ENCODE results near the gene KCNIP4. TPM values are rescaled to one million over a fixed set of nuclear protein-coding genes. Genes with fewer than 3 reads are reported as not detected.

The KCNIP4 gene
- total RNA-seq, 1 donor from 2014 or later = not detected

GRCh38 chr4:21692241-21692640 lies 256.3 kb downstream of the KCNIP4 start:
- no peak for DNase-seq (ENCODE audit: low read depth in 2 of 2)

- DNase-seq (ENCODE audit: low read depth in 2 of 2) = no peak
Measured at GRCh38 chr4:21688596-21689265, 259.8 kb downstream of the KCNIP4 start.

GRCh38 chr4:21685911-21686310 lies 262.7 kb downstream of the KCNIP4 start:
- no peak for DNase-seq (ENCODE audit: low read depth in 2 of 2)

GRCh38 chr4:21680326-21680898 lies 268.2 kb downstream of the KCNIP4 start:
- DNase-seq (ENCODE audit: low read depth in 2 of 2) = no peak

- no peak for DNase-seq (ENCODE audit: low read depth in 2 of 2)
Measured at GRCh38 chr4:21678711-21679110, 269.9 kb downstream of the KCNIP4 start.

GRCh38 chr4:21677173-21677572 lies 271.4 kb downstream of the KCNIP4 start:
- no peak for DNase-seq (ENCODE audit: low read depth in 2 of 2)

- no peak for DNase-seq (ENCODE audit: low read depth in 2 of 2)
Measured at GRCh38 chr4:21664355-21664754, 284.2 kb downstream of the KCNIP4 start.

- DNase-seq (ENCODE audit: low read depth in 2 of 2) = peak; percentile 4 to 79
Measured at GRCh38 chr4:21656832-21657231, 291.7 kb downstream of the KCNIP4 start.

GRCh38 chr4:21655031-21655430 lies 293.5 kb downstream of the KCNIP4 start:
- DNase-seq (ENCODE audit: low read depth in 2 of 2) = no peak

- DNase-seq (ENCODE audit: low read depth in 2 of 2) = no peak
Measured at GRCh38 chr4:21652508-21653231, 295.9 kb downstream of the KCNIP4 start.

GRCh38 chr4:21649391-21650090 lies 299.0 kb downstream of the KCNIP4 start:
- no peak for DNase-seq (ENCODE audit: low read depth in 2 of 2)

- no peak for DNase-seq (ENCODE audit: low read depth in 2 of 2)
Measured at GRCh38 chr4:21645776-21646175, 302.8 kb downstream of the KCNIP4 start.

- no peak for DNase-seq (ENCODE audit: low read depth in 2 of 2)
Measured at GRCh38 chr4:21641696-21642095, 306.9 kb downstream of the KCNIP4 start.

- DNase-seq (ENCODE audit: low read depth in 2 of 2) = no peak
Measured at GRCh38 chr4:21638171-21638725, 310.3 kb downstream of the KCNIP4 start.

GRCh38 chr4:21628916-21629610 lies 319.5 kb downstream of the KCNIP4 start:
- DNase-seq (ENCODE audit: low read depth in 2 of 2) = no peak

GRCh38 chr4:21628116-21628670 lies 320.4 kb downstream of the KCNIP4 start:
- DNase-seq (ENCODE audit: low read depth in 2 of 2) = no peak

- no peak for DNase-seq (ENCODE audit: low read depth in 2 of 2)
Measured at GRCh38 chr4:21625447-21625846, 323.1 kb downstream of the KCNIP4 start.

- DNase-seq (ENCODE audit: low read depth in 2 of 2) = no peak
Measured at GRCh38 chr4:21605006-21605405, 343.6 kb downstream of the KCNIP4 start.

GRCh38 chr4:21596521-21596920 lies 352.1 kb downstream of the KCNIP4 start:
- peak in 1 of 2 donors; percentile 10 for DNase-seq (ENCODE audit: low read depth in 2 of 2)

- no peak for DNase-seq (ENCODE audit: low read depth in 2 of 2)
Measured at GRCh38 chr4:21593671-21594001, 354.9 kb downstream of the KCNIP4 start.
